Measurements from ENCODE around the gene GLI3. TPM values are rescaled to one million over a fixed set of nuclear protein-coding genes. Genes with fewer than 3 reads are reported as not detected.
A peak's percentile ranks its signal among the peaks of the same experiment; 100 is the strongest.

The GLI3 gene
- total and polyA plus RNA-seq, 2 experiments from 2014 or later: 4.0 to 5.2 TPM

GRCh38 chr7:42222891-42223290, 14.1 kb downstream of the GLI3 start:
- in situ Hi-C loops (cut with MboI): no loop called here
- H3K4me1 ChIP-seq (ENCODE audit: insufficient read depth): peaks cover 16% of the 10 kb centered on the region
- H3K9me2 ChIP-seq (ENCODE audit: insufficient read depth): no peaks in the 10 kb centered on the region
- no peaks in the 10 kb centered on the region for H4K20me1 ChIP-seq (ENCODE audit: insufficient read depth)
- H3F3A ChIP-seq (ENCODE audit: insufficient read depth): 0 out of 2 replicates have a peak, but pooled peaks cover 4% of the 10 kb centered on the region
- H3K9ac ChIP-seq: no peak overlapping the region
- peaks cover 11% of the 10 kb centered on the region; the same call in 1 of the 2 replicates for H3K79me2 ChIP-seq (ENCODE audit: insufficient read depth)
- H3K4me3 ChIP-seq: no peak overlapping the region
- TF ChIP-seq EZH2phosphoT487 (IDR thresholded peaks at IDR 0.05; ENCODE audit: insufficient read depth, low read depth) (no peak), EZH2 (IDR thresholded peaks at IDR 0.05; ENCODE audit: insufficient read depth, poor library complexity, severe bottlenecking) (no peak)
- no peaks in the 10 kb centered on the region; the same call in 1 of the 2 replicates for H3K27me3 ChIP-seq (replicated peaks; ENCODE audit: insufficient read depth)
- H3K27ac ChIP-seq: no peak overlapping the region
- no peaks in the 10 kb centered on the region for H3K36me3 ChIP-seq (ENCODE audit: low read depth)
- H3K9me3 ChIP-seq (ENCODE audit: low read depth): no peaks in the 10 kb centered on the region
- WGBS, 2 experiments (ENCODE audit: low coverage in 1 of 2, low lambda C conversion rate in 2 of 2, missing lambda C conversion rate in 2 of 2): 69 to 75% methylated on average over 11 of the region's 11 CpGs
- no peak for DNase-seq
- H3K4me2 ChIP-seq (ENCODE audit: unreplicated experiment): no peak overlapping the region
- H2AFZ ChIP-seq: no peak overlapping the region

- in situ Hi-C loops (cut with MboI): no loop called here
- H3K4me3 ChIP-seq: no peak overlapping the region
- TF ChIP-seq EZH2 (IDR thresholded peaks at IDR 0.05; ENCODE audit: insufficient read depth, poor library complexity, severe bottlenecking): no peak
- no peak for TF ChIP-seq EZH2phosphoT487 (IDR thresholded peaks at IDR 0.05; ENCODE audit: insufficient read depth, low read depth)
- no peaks in the 10 kb centered on the region; the same call in 1 of the 2 replicates for H3K27me3 ChIP-seq (replicated peaks; ENCODE audit: insufficient read depth)
- H3K9me2 ChIP-seq (ENCODE audit: insufficient read depth): no peaks in the 10 kb centered on the region
- WGBS, 2 experiments (ENCODE audit: low coverage in 1 of 2, low lambda C conversion rate in 2 of 2, missing lambda C conversion rate in 2 of 2): 98 to 100% methylated on average over 2 of the region's 2 CpGs
- H3K4me1 ChIP-seq (ENCODE audit: insufficient read depth): peaks cover 23% of the 10 kb centered on the region
- no peak for DNase-seq
- H2AFZ ChIP-seq: no peak overlapping the region
- no peak overlapping the region for H3K27ac ChIP-seq
- H3K36me3 ChIP-seq (ENCODE audit: low read depth): no peaks in the 10 kb centered on the region
- peaks cover 12% of the 10 kb centered on the region for H3K79me2 ChIP-seq (ENCODE audit: insufficient read depth)
- H3K4me2 ChIP-seq (ENCODE audit: unreplicated experiment): no peak overlapping the region
- H3F3A ChIP-seq (ENCODE audit: insufficient read depth): 0 out of 2 replicates have a peak, but pooled peaks cover 5% of the 10 kb centered on the region
- no peaks in the 10 kb centered on the region for H4K20me1 ChIP-seq (ENCODE audit: insufficient read depth)
- no peaks in the 10 kb centered on the region for H3K9me3 ChIP-seq (ENCODE audit: low read depth)
- no peak overlapping the region for H3K9ac ChIP-seq
Observed at GRCh38 chr7:42222125-42222524, 14.9 kb downstream of the GLI3 start.

- no peak for DNase-seq
- H3K9me3 ChIP-seq (ENCODE audit: low read depth): no peaks in the 10 kb centered on the region
- no peak overlapping the region for H3K4me3 ChIP-seq
- peaks cover 25% of the 10 kb centered on the region for H3K4me1 ChIP-seq (ENCODE audit: insufficient read depth)
- peaks cover 12% of the 10 kb centered on the region for H3K79me2 ChIP-seq (ENCODE audit: insufficient read depth)
- H3K27ac ChIP-seq: no peak overlapping the region
- WGBS, 2 experiments (ENCODE audit: low coverage in 1 of 2, low lambda C conversion rate in 2 of 2, missing lambda C conversion rate in 2 of 2): 94 to 100% methylated on average over 5 of the region's 5 CpGs
- H3K9ac ChIP-seq: no peak overlapping the region
- in situ Hi-C loops (cut with MboI): no loop called here
- no peaks in the 10 kb centered on the region for H3K9me2 ChIP-seq (ENCODE audit: insufficient read depth)
- H3K4me2 ChIP-seq (ENCODE audit: unreplicated experiment): no peak overlapping the region
- H4K20me1 ChIP-seq (ENCODE audit: insufficient read depth): no peaks in the 10 kb centered on the region
- no peaks in the 10 kb centered on the region for H3K36me3 ChIP-seq (ENCODE audit: low read depth)
- H2AFZ ChIP-seq: no peak overlapping the region
- H3F3A ChIP-seq (ENCODE audit: insufficient read depth): 0 out of 2 replicates have a peak, but pooled peaks cover 5% of the 10 kb centered on the region
- no peaks in the 10 kb centered on the region; the same call in 1 of the 2 replicates for H3K27me3 ChIP-seq (replicated peaks; ENCODE audit: insufficient read depth)
- no peak for TF ChIP-seq EZH2 (IDR thresholded peaks at IDR 0.05; ENCODE audit: insufficient read depth, poor library complexity, severe bottlenecking)
Observed at GRCh38 chr7:42221304-42221703, 15.7 kb downstream of the GLI3 start.

GRCh38 chr7:42219447-42219846, 17.6 kb downstream of the GLI3 start:
- H3K4me3 ChIP-seq: peak overlapping the region; percentile 53
- no peaks in the 10 kb centered on the region for H3K36me3 ChIP-seq (ENCODE audit: low read depth)
- peak overlapping the region; percentile 46 for H2AFZ ChIP-seq
- DNase-seq: peak; percentile 60
- H3K9ac ChIP-seq: peak overlapping the region; percentile 38; the same call in 1 of the 2 replicates
- H3K79me2 ChIP-seq (ENCODE audit: insufficient read depth): peaks cover 5% of the 10 kb centered on the region
- in situ Hi-C loops (cut with MboI): no loop called here
- 0 out of 2 replicates have a peak, but pooled peaks cover 5% of the 10 kb centered on the region for H3F3A ChIP-seq (ENCODE audit: insufficient read depth)
- no peaks in the 10 kb centered on the region for H3K9me2 ChIP-seq (ENCODE audit: insufficient read depth)
- H3K27ac ChIP-seq: peak overlapping the region; percentile 16; the same call in 1 of the 2 replicates
- H3K27me3 ChIP-seq (replicated peaks; ENCODE audit: insufficient read depth): no peaks in the 10 kb centered on the region; the same call in 1 of the 2 replicates
- H4K20me1 ChIP-seq (ENCODE audit: insufficient read depth): no peaks in the 10 kb centered on the region
- TF ChIP-seq EZH2 (IDR thresholded peaks at IDR 0.05; ENCODE audit: insufficient read depth, poor library complexity, severe bottlenecking): no peak
- no peak for TF ChIP-seq EZH2phosphoT487 (IDR thresholded peaks at IDR 0.05; ENCODE audit: insufficient read depth, low read depth)
- peak overlapping the region; percentile 79 for H3K4me2 ChIP-seq (ENCODE audit: unreplicated experiment)
- H3K4me1 ChIP-seq (ENCODE audit: insufficient read depth): peaks cover 25% of the 10 kb centered on the region
- H3K9me3 ChIP-seq (ENCODE audit: low read depth): no peaks in the 10 kb centered on the region
- WGBS, 2 experiments (ENCODE audit: low coverage in 1 of 2, low lambda C conversion rate in 2 of 2, missing lambda C conversion rate in 2 of 2): 43 to 51% methylated on average over 3 of the region's 3 CpGs

All from GM23248 (cell line).